ENCODE data around the gene ACER3.
A peak's percentile ranks its signal among the peaks of the same experiment; 100 is the strongest.
"Not testable (repeated sequence)": the region's sequence is repeated elsewhere in the genome, so short reads cannot be mapped to it uniquely, and the experiment has no call there.

The ACER3 gene

DNA sequence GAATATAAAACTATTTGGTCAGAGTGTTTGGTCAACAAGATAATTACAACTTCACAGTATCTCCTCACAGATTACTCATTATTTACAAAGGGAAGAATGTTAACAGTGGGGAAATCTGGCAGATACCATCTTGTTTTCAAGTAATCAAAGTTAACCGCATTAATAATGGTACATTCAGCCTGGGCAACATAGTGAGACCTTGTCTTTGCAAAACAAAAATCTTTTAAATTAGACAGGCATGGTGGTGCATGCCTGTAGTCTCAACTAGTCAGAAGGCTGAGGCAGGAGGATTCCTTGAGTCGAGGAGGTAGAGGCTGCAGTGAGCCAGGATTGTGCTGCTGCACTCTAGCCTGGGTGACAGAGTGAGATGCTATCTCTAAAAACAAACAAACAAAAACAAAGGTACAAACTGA lies 78.5 kb downstream of the ACER3 start:
- no peak for DNase-seq

DNA sequence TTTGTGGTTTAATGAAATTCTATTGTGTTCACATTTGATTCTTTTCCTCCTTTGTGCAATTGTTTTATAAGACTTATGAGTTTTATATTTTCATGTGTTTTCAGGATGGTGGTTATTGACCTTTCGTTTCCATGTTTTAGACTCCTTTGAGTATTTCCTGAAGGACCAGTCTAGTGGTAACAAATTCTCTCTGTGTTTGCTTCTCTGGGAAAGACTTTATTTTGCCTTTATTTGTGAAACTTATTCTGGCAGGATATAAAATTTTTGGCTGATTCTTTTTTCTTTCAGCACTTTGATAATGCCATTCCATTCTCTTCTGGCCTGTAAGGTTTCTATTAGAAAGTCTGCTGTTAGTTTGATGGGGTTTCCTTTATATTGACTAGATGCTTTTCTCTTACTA lies 83.5 kb downstream of the ACER3 start:
- DNase-seq, result no peak

DNA sequence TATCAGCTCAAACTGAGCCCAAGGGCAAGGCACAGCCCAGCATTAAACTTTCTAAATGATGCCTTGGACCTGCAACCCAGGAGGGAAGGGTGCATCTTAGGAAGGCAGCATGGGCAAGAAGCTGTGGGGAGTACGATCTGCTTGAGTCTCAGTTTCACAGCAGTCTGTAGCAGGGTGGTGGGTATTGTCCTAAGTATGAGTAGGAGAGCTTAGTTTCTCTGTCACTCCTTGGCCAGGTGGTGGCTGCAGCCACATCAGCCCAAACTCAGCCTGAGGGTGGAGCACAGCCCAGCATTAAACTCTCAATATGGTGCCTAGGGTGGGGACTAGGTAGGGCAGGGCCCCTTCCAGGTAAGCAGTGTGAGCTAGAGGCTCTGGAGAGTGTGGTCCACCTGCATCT lies 85.5 kb downstream of the ACER3 start:
- DNase-seq, result no peak

DNA sequence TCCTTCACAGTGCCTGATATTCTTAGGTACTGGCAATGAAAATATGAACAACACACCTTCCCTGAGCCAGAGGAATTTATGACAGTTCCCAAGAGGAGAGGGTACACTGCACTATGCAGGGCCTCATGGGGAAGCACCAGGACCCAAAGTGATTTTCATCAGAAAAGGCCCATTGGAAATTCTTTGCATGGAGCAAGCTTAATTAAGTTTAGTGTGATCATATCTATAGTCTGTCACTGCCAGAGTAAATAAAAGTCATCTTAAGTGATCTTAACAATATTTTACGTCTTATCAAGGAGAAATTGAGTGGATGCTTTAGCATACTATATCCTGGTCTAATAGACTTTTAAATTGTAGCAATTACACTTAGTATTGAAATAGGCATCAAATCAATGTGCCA lies 86.5 kb downstream of the ACER3 start:
- DNase-seq, result no peak

DNA sequence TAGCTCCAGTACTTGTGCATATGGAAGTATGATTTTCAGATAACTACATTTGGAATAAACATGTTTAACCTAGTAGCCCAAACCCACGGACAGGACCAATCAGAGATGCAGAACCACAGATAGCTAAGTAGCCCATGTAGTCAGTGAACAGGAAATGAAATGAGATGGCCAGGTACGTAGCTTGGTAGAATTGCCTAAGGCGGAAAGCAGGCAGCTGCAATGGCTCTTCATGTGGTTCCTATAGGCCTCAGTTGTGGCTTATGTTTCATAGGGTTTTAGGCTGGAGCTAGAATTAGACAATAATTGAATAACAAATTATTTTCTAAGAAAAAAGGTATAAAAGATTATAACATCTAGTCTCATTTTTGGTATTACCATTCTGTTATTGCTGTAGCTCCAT lies 87.1 kb downstream of the ACER3 start:
- DNase-seq, result no peak

DNA sequence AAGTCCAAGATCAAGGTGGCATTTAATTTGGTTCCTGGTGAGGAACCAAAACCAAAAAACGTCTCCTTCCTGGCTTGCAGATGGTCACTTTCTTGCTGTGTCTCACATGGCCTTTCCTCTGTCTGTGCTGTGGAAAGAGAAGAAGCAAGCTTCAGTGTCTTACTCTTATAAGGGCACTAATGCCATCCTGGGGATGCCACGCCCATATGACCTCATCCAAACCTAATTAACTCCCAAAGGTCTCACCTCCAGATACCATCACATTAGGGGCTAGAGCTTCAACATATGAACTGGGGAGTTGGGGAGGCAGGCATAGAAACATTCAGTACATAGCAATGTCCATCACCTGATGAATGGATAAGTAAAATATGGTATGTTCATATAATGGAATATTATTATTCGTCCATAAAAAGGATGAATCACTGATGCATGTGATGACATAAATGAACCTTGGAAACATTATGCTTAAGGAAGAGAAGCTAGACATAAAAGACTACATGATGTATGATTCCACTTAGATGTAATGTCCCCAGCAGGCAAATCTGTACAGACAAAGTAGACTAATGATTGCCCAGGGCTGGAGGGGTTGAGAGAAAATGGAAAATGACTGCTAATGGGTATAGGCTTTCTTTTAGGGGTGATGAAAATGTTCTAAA lies 94.9 kb downstream of the ACER3 start:
- no peak for DNase-seq

DNA sequence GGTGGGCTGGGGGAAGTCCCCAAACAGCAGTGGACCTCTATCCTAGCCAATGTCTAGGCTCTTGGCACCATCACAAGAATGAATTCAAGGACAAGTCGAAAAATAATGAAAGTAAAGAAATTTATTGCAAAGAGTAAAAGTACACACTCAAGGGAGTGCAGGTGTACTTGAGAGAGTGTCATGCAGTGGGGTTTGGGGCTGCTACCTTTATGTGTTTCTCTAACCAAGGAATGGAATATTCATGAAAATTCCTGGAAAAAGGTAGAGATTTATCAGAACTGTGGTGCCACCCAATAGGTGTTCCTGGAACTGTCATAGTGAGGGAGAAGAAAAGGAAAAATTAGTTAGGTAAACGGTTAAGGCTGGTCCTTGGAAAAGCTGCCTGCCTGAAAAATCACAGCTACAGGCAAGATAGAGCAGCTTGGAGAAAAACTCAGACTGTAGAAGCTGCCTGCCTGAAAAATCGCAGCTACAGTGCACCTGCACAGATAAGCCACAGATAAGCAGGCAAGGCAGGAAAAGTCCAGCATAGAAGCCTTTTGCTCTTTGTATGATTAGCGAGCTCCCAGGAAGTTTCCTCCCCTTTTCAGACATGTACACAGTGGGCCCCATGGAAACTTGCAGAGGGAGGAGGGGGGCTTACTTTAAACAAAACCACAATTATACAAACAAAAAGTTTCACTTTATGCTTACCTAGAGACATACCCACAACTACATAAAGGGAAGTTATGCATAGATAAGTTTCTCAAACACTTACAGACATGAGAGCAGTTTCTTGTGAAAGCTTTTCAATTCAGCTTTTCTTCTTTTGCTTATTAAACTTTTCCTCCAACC lies 102.1 kb downstream of the ACER3 start:
- no peak for DNase-seq

DNA sequence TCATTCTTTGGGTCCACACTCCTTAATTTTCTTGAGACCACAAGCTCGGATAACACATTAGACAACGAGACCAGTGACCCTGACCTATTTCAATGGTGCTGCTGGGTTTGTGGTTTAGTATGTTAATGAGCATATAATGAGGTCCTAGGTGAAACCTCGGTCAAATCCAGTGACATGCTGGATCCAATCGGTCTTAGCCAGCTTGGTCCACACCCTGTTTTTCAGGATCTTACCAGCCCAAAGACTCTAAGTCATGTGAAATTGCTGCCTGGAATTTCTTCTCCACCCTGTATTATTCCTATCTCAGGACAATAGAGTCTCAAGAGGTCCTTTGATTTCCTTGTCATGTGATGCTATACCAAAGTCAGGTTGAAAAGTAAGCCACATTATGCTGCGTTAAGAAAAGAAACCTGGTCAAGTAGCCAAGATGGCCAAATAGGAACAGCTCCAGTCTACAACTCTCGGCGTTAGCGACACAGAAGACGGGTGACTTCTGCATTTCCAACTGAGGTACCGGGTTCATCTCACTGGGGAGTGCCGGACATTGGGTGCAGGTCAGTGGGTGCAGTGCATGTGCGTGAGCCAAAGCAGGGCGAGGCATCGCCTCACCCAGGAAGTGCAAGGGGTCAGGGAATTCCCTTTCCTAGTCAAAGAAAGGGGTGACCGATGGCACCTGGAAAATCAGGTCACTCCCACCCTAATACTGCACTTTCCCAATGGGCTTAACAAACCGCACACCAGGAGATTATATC lies 102.9 kb downstream of the ACER3 start:
- not testable (repeated sequence) for DNase-seq

DNA sequence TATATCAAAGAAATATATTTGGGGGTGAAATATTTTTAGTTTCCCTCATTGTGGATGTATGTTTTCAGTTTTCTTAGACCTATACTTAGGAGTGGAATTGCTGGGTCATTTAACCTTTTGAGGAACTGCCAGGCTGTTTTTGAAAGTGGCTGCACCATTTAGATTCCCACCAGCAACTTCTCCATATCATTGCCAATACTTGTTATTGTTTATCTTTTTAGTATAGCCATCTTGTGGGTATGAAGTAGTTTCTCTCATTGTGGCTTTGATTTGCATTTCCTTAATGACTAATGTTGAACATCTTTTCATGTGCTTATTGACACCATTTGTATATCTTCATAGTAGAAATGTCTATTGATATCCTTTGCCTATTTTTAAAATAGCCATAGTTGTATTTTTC lies 111.3 kb downstream of the ACER3 start:
- DNase-seq, result no peak

DNA sequence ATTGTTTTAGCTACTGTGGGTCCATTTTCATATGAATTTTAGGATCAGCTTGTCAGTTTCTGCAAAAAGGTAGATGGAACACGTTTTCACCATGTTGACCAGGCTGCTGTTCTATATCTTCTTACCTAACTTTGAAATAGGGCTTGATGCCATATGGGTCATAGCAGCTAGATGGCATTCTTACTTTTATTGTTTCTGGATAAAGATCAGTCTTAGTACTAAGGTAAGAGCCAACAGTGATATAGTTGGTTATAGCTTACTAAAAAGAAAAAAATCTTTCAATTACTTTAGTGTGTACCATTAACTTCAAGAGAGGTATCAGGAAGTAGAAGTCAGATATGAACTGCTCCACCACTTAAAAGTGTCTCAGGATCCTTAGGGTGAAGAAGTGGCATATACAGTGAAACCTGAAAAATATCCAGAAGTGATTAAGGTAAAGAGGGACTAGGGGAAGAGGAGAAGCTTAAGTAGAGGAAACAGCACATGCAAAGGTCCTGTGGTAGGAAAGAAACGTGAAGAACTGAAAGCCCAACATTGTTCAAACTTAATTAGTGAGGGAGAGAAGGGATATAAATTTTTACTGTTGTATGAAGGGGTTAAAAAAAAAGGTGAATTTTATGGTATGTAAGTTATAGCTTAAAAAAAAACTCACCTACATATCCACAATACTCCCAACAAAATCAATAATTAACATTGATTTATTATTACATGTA lies 113.6 kb downstream of the ACER3 start:
- no peak for DNase-seq

DNA sequence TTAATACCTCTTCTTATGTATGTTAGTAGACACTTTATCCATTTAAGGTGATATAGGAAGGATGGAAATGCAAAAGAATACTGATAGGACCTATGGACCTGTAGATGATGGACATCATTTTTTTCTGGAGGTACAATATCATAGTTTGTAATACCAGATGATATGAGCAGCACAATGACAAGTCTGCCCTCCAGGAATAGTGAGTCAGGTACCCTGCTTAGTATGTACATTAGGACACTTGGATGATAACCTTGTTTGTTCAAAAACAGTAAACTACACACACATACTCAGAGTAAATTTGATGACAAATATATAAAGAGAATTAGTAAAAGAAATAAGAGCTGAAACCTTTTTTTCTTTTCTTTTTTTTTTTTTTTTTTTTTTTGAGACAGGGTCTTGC lies 114.8 kb downstream of the ACER3 start:
- DNase-seq, result no peak

DNA sequence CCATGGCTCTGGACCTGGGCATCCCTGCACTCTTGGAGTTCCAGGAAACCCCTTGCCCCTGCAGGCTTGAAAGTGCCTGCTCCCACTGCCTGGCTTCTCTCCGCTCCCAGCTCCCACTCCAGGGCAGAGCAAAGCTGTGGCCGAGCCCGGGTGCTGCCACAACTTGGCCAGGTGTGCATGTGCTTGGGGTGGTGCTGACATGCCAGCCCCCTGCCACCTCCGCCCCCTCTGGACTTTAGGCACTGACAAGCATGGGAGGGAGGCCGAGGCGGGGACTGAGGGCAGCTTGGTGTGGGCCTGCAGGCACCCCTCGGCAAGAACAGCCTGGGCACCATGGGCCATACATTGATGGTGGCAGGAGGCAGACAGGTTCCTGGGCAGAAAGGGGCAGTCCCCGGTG lies 117.1 kb downstream of the ACER3 start:
- DNase-seq, result no peak

DNA sequence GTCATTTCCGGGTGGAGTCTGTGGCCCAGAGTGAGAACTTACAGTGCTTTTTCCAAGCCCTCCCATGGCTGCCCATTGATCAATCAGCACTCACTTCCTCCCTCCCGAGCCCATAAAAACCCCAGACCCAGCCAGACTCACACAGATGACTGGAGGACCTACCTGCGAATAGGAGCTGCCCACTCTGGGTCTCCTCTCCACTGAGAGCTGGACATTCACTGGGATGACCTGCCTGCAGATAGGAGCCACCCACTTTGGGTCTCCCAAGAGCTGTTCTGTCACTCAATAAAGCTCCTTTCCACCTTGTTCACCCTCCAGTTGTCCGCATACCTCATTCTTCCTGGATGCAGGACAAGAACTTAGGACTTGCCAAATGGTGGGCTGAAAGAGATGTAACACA lies 117.5 kb downstream of the ACER3 start:
- no peak for DNase-seq

DNA sequence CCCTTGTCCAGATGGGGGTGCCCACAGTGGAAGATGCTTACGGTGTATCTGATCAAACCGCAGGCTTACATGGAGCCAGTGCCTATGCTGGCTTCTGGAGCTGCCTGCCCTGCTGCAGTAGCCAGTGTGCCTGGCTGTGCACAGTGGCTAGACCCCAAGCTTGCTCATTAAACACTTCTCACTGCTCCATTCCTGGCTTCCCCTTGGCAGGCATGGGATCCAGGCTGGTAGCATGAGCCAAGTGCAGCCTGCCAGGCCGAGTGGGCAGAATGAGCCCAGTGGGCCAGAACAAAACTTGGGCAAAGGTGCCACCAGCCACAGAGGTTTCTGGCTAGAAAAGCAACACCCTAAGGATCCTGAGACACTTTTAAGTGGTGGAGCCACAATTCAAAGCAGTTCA lies 118.1 kb downstream of the ACER3 start:
- peak in 1 of 2 donors; percentile 20 for DNase-seq

DNA sequence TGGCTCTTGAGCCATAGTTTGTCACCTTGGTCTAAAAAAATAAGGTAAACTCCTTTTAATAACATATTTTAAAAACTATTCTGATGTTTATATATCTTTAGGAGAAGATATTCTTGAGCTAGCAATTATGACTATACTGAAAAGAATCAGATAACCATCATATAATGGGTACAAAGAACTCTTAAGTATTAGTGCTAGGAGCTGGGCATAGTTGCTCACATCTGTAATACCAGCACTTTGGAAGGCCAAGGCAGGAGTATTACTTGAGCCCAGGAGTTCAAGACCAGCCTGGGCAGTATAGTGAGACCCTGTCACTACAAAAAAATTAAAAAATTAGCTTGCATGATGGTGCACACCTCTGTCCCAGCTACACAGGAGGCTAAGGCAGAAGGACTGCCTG lies 119.5 kb downstream of the ACER3 start:
- DNase-seq, result no peak

DNA sequence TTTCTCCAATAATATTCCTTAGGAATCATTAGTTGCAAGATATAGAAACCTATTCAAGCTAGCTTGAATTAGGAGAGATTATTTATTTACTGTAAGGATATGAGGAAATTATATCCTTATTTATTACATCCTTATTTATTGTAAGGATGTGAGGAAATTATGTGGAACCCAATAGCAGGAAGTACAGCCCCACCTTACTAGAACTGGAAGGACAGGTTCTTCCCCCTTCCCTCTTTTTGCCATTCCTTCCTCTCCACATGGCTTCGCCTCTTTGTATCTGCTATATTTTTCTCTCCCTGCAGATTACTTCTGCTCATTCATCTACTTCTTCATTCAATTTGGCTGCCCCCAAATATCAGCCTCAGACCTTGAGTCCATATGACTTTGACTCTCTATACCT lies 124.0 kb downstream of the ACER3 start:
- no peak for DNase-seq

DNA sequence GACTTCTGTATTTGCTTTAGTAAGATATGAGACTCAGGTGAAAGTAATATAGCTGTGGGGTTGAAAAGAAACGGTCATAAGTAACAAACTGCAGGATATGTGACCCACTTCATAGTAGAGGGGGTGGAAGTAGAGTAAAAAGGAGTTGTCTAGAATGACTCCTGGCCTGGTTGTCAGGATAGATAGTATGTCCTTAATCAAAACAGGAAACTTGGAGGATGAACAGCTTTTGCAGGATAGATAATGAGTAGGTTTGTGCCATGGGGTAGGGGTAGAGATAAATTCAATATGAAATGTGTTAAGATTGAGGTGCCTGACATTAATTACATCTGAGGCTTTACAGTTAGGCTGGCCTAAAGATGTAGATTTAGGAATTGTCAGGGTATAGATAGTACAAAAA lies 126.5 kb downstream of the ACER3 start:
- DNase-seq, result no peak

DNA sequence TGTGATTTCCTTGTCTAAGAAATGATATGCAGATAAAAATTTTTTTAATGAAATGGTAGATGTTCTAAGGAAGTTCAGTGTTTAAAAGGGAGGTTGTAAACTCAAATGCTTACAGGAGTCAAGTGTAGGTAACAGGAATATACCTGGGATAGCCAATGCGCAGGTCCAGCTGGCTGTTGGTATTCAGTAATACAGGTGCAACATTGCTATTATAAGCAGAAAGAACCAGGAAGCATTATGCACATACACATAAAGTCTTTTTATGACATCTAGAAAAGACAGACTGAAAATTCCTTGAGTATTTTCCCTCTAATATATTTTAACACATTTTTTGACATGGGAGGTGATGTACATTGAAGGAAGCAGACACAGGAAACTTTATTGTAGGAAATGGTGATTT lies 129.9 kb downstream of the ACER3 start:
- DNase-seq, result no peak

DNA sequence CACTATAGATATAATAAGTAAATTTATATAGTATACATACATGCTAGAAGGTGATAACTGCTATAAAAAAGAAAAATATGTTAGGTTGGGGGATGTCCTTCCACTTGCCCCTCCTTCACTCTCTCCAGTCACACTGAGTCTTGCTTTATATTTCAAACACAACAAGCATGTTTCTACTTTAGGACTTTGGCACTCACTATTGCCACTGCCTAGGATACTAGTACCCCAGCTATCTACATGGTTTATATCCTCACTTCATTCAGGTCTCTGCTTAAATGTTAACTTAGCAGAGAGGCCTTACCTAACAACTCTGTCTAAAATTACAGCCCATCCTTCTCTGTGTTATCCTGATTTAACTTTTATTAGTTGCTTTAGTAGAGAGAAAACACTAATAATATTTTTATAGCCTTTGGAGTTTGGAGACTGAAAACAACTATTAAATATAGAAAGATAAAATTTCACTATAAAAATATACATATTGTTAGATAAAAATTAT lies 134.4 kb downstream of the ACER3 start:
- no peak for DNase-seq

DNA sequence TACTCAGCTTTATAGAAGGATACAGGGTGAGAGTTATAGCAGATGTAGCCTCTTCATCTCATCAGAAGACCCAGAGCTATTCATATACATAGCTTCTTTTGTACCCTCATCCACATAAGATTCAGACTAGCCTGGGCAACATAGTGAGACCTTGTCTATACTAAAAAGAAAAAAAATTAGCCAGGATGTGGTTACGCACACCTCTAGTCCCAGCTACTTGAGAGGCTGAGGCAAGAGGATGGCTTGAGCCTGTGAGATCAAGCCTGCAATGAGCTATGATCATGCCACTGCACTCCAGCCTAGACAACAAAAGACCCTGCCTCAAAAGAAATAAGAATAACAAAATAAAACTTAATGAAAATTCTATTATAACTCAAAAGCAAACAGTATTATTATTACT lies 136.8 kb downstream of the ACER3 start:
- no peak for DNase-seq

DNA sequence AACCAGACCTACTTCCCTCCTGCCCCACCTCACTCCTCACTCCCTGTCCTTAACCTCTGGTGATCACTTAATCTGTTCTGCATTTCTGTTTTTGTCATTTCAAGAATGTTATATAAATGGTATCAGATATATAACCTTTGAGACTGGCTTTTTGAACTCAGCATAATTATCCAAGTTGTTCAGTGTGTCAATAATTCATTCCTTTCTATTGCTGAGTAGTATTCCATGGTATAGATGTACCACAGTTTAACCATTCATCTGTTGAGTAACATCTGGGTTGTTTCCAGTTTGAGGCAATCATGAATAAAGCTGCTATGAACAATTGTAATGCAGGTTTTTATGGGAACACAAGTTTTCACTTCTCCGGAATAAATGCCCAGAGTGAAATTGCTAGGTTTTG lies 138.9 kb downstream of the ACER3 start:
- DNase-seq, result no peak

DNA sequence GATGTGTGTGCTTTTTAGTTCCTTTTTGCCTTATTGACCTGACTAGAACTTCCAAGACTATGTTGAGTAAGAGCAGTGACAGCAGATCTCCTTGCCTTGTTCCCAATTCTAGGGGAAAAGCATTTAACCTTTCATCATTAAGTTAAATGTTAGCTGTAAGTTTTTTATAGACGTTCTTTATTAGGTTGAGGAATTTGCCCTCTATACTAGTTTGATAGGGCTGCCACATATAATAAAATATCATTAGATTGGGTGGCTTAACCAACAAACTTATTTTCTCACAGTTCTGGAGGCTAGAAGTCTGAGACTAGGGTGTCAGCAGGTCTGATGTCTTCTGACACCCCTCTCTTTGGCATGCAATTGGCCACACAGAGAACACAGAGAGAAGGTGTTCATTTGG lies 140.9 kb downstream of the ACER3 start:
- no peak for DNase-seq

DNA sequence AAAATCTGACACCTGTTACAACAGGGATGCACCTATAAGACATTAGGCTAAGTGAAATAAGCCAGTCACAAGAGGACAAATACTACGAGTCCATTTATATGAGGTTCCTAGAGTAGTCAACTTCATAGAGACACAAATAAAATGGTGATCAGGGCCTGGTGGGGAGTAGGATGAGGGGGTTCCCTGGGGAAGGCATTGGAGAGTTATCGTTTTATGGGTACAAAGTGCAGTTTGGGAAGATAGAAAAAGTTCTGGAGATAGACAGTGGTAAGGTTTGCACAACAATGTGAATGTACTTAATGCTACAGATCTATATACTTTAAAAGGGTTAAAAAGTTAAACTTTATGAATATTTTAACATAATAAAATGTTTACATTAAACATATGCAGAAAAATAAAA lies 142.1 kb downstream of the ACER3 start:
- no peak for DNase-seq

All from hippocampal formation (tissue), 2 donors.